Endothelial cell of umbilical vein (primary cell): ENCODE measurements around the gene CTSE.

Source experiments
- EZH2 ChIP-seq: IDR thresholded peaks from 2 replicates; pipeline ENCODE4 v1.6.1; 2012; ENCODE audit warnings: borderline replicate concordance, low read depth, mild to moderate bottlenecking, moderate library complexity, low read length, inconsistent platforms; ENCODE audit not compliant: severe bottlenecking
- GATA2 ChIP-seq: IDR thresholded peaks from 2 replicates; pipeline ENCODE4 v1.7.0; 2011; ENCODE audit warnings: low read depth, mild to moderate bottlenecking, moderate library complexity, mixed read lengths, low read length; ENCODE audit not compliant: insufficient read length, insufficient read depth
- JUN ChIP-seq: IDR thresholded peaks from 2 replicates; pipeline ENCODE4 v1.6.1; 2011; ENCODE audit warnings: borderline replicate concordance, low read depth; ENCODE audit not compliant: insufficient read length, insufficient read depth
- MAX ChIP-seq: IDR thresholded peaks from 2 replicates; pipeline ENCODE4 v1.6.1; 2011; ENCODE audit not compliant: insufficient read depth, insufficient read length
- POLR2A ChIP-seq: IDR thresholded peaks from 2 replicates; pipeline ENCODE4 v1.6.1; 2012; ENCODE audit warnings: low read depth, mild to moderate bottlenecking, control low read depth, low read length
- POLR2AphosphoS5 ChIP-seq: IDR thresholded peaks from 2 replicates; pipeline ENCODE4 v1.6.1; 2012; ENCODE audit warnings: low read depth, mild to moderate bottlenecking, control low read depth, low read length, moderate library complexity; ENCODE audit not compliant: insufficient read depth
- TF ChIP-seq, protein P1 (sequence below), 2 donors: IDR thresholded peaks; 1 replicate in 1 of 2; 2 replicates in 1 of 2; pipeline ENCODE4 v1.5.1; 2011; ENCODE audit warnings: low read length in 2 of 2, mild to moderate bottlenecking in 2 of 2, moderate library complexity in 2 of 2, control low read depth in 1 of 2, inconsistent platforms in 1 of 2, low read depth in 1 of 2; ENCODE audit not compliant: insufficient read depth in 1 of 2; ENCODE audit errors: extremely low read depth in 1 of 2

GRCh38 chr1:206032380-206033140 is 8.9 kb upstream of the CTSE start:
- TF ChIP-seq POLR2AphosphoS5 (no peak), POLR2A (no peak), EZH2 (no peak), GATA2 (peak; percentile 37), MAX (no peak), JUN (peak; percentile 92)
- TF ChIP-seq, protein P1, sequence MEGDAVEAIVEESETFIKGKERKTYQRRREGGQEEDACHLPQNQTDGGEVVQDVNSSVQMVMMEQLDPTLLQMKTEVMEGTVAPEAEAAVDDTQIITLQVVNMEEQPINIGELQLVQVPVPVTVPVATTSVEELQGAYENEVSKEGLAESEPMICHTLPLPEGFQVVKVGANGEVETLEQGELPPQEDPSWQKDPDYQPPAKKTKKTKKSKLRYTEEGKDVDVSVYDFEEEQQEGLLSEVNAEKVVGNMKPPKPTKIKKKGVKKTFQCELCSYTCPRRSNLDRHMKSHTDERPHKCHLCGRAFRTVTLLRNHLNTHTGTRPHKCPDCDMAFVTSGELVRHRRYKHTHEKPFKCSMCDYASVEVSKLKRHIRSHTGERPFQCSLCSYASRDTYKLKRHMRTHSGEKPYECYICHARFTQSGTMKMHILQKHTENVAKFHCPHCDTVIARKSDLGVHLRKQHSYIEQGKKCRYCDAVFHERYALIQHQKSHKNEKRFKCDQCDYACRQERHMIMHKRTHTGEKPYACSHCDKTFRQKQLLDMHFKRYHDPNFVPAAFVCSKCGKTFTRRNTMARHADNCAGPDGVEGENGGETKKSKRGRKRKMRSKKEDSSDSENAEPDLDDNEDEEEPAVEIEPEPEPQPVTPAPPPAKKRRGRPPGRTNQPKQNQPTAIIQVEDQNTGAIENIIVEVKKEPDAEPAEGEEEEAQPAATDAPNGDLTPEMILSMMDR (IDR thresholded peaks at IDR 0.05; ENCODE audit: extremely low read depth in 1 of 2, insufficient read depth in 1 of 2, low read depth in 1 of 2, low read length in 2 of 2): no peak
